Lung (tissue), 12 donors: ENCODE measurements around the gene SCO1. TPM values are rescaled to one million over a fixed set of nuclear protein-coding genes. Genes with fewer than 3 reads are reported as not detected.

Source experiments
- ATAC-seq: fragments of 200-7000 bp; cut with Tn5 transposase; one replicate; pipeline ENCODE4 v1.9.1; 2020; ENCODE audit warnings: moderate number of reproducible peaks; ENCODE audit not compliant: insufficient read depth, low FRiP score
- DNase-seq, 3 donors: peaks; one replicate each; pipeline ENCODE4 v3.0.0-alpha.2; 2013 to 2017
- H3K27ac ChIP-seq, 2 donors: one replicate each; pipeline ENCODE4 v1.5.1; 2013; ENCODE audit warnings: mild to moderate bottlenecking in 2 of 2, moderate library complexity in 2 of 2, control low read depth in 1 of 2, inconsistent platforms in 1 of 2, low read depth in 1 of 2, low read length in 1 of 2
- H3K27me3 ChIP-seq, 3 donors: one replicate each; pipeline ENCODE4 v1.5.1; 2013; ENCODE audit warnings: low read length in 2 of 3; ENCODE audit not compliant: control insufficient read depth in 3 of 3, insufficient read depth in 3 of 3
- H3K36me3 ChIP-seq, 4 donors: one replicate each; pipeline ENCODE4 v1.5.1; 2013; ENCODE audit warnings: low read length in 4 of 4, mild to moderate bottlenecking in 1 of 4, moderate library complexity in 1 of 4; ENCODE audit not compliant: control insufficient read depth in 4 of 4, insufficient read depth in 4 of 4
- H3K4me1 ChIP-seq, 5 donors: one replicate each; pipeline ENCODE4 v1.5.1; 2013; ENCODE audit warnings: low read length in 5 of 5, mild to moderate bottlenecking in 2 of 5, moderate library complexity in 1 of 5; ENCODE audit not compliant: control insufficient read depth in 5 of 5, insufficient read depth in 5 of 5
- H3K4me3 ChIP-seq: one replicate; pipeline ENCODE4 v1.5.1; 2013; ENCODE audit warnings: mild to moderate bottlenecking, control low read depth, moderate library complexity
- H3K9ac ChIP-seq, 2 donors: one replicate each; pipeline ENCODE4 v1.5.1; 2013; ENCODE audit warnings: low read length in 2 of 2, control low read depth in 1 of 2; ENCODE audit not compliant: insufficient read depth in 1 of 2
- H3K9me3 ChIP-seq, 4 donors: one replicate each; pipeline ENCODE4 v1.5.1; 2013; ENCODE audit warnings: low read length in 3 of 4, mild to moderate bottlenecking in 1 of 4, moderate library complexity in 1 of 4; ENCODE audit not compliant: control insufficient read depth in 4 of 4, insufficient read depth in 3 of 4
- CTCF ChIP-seq: IDR thresholded peaks from 2 replicates; pipeline ENCODE4 v1.5.1; 2012; ENCODE audit warnings: mild to moderate bottlenecking; ENCODE audit errors: control extremely low read depth, extremely low read depth
- WGBS, 2 donors: extraction: QIAGEN DNeasy Blood & Tissue Kit; methylation state at CpG; one replicate each; pipeline ENCODE4 v1.1.7; 2013; 5-methylcytosine and 5-hydroxymethylcytosine counted together
- polyA plus RNA-seq, 2 donors: library from polyadenylated mRNA; stranded (reverse); fragments of 200-250 nt; gene quantifications; one replicate each; pipeline ENCODE4 v1.2.1, GENCODE V29; 2013
- total RNA-seq, 2 donors: library from RNA; depleted of rRNA in 1 of 2; stranded (reverse); fragments of >200 nt in 1 of 2; gene quantifications; one replicate each; pipeline ENCODE4 v1.2.1, GENCODE V29; 2014 to 2021
- donor health status: control.
- donor health status: control.
- donor health status: Bipolar disorder and iron deficiency.
- donor health status: healthy.
- donor health status: DM: yes; HTN: yes; CAD: no.

SCO1 gene
- total and polyA plus RNA-seq, 4 donors, result 5.9 to 30.5 (median 25.5) TPM

GRCh38 chr17:10657879-10658278 lies 39.5 kb downstream of the SCO1 start:
- H3K4me1 ChIP-seq, result no peaks in the 10 kb centered on the region

GRCh38 chr17:10657148-10657547 lies 40.2 kb downstream of the SCO1 start, which contains the start of gene MYH3:
Gene MYH3 (minus strand): TSS chr17:10657309. CDS start chr17:10655064, 2,245 bp downstream.
- Histone ChIP-seq H3K27me3 (no peaks in the 10 kb centered on the region), H3K4me3 (no peak within 1 kb of the TSS), H3K9me3 (no peaks in the 10 kb centered on the region), H3K27ac (no peak within 1 kb of the TSS), H3K36me3 (peaks cover 0 to 3% (median 0%) of the 10 kb centered on the region in 4 donors), H3K4me1 (no peaks in the 10 kb centered on the region), H3K9ac (no peak within 1 kb of the TSS)
- DNase-seq (no peak), ATAC-seq (no peak)
- 88% methylated on average over 15 of the region's 15 CpGs for WGBS, 2 donors
- no peak for TF ChIP-seq CTCF

More at GRCh38 chr17:10657879-10658278, 39.5 kb downstream of the SCO1 start:
- H3K4me3 ChIP-seq, result no peak overlapping the region
- no peak overlapping the region for H3K27ac ChIP-seq
- peaks cover 0 to 3% (median 0%) of the 10 kb centered on the region in 4 donors for H3K36me3 ChIP-seq
- WGBS, 2 donors, result 82 to 87% methylated on average over 10 of the region's 10 CpGs
- H3K9me3 ChIP-seq, result no peaks in the 10 kb centered on the region
- no peak overlapping the region for H3K9ac ChIP-seq
- no peak for TF ChIP-seq CTCF
- ATAC-seq, result no peak
- no peak for DNase-seq
- H3K27me3 ChIP-seq, result no peaks in the 10 kb centered on the region

GRCh38 chr17:10653987-10654386 lies 43.3 kb downstream of the SCO1 start:
- no peak for TF ChIP-seq CTCF
- Histone ChIP-seq H3K36me3 (no peaks in the 10 kb centered on the region), H3K9me3 (no peaks in the 10 kb centered on the region), H3K4me1 (no peaks in the 10 kb centered on the region), H3K27me3 (no peaks in the 10 kb centered on the region), H3K4me3 (no peak overlapping the region), H3K9ac (no peak overlapping the region), H3K27ac (no peak overlapping the region)
- ATAC-seq, result no peak
- no peak for DNase-seq
- 80 to 92% methylated on average over 5 of the region's 5 CpGs for WGBS, 2 donors
